Activated B cell treated with CpG ODN at 0.5 μM for 24 hours (primary cell): ENCODE data around the gene KIRREL3. TPM values are rescaled to one million over a fixed set of nuclear protein-coding genes. Genes with fewer than 3 reads are reported as not detected.

Experiments used
- ATAC-seq: fragments of 200-7000 bp; cut with Tn5 transposase; one replicate; pipeline ENCODE4 v1.10.0; 2021; ENCODE audit warnings: low read depth, mild to moderate bottlenecking, moderate library complexity
- CTCF ChIA-PET: fragments of 350-600 bp; sonication (Branson Sonifier 250); formaldehyde crosslinking; loops from one replicate; lab custom pipeline; 2021; ENCODE audit warnings: antibody characterized with exemption; lab: Charles Lee
- POLR2A ChIA-PET: fragments of 350-600 bp; sonication (Branson Sonifier 250); formaldehyde crosslinking; loops from one replicate; lab custom pipeline; 2021; ENCODE audit warnings: antibody characterized with exemption; lab: Charles Lee
- DNase-seq: peaks from one replicate; pipeline ENCODE4 v3.0.0; 2022
- H3K27ac Mint-ChIP-seq: one replicate; pipeline ENCODE4 v1.8.0; 2020; ENCODE audit warnings: mixed read lengths
- H3K27me3 Mint-ChIP-seq: one replicate; pipeline ENCODE4 v1.8.0; 2021; ENCODE audit warnings: mixed read lengths
- H3K36me3 Mint-ChIP-seq: one replicate; pipeline ENCODE4 v1.8.0; 2021; ENCODE audit warnings: low read depth, mixed read lengths
- H3K4me1 Mint-ChIP-seq: one replicate; pipeline ENCODE4 v1.8.0; 2021; ENCODE audit warnings: mixed read lengths
- H3K4me3 Mint-ChIP-seq: one replicate; pipeline ENCODE4 v1.8.0; 2020; ENCODE audit warnings: mild to moderate bottlenecking, mixed read lengths
- H3K9me3 Mint-ChIP-seq: one replicate; pipeline ENCODE4 v1.8.0; 2020; ENCODE audit warnings: mixed read lengths
- intact Hi-C: fragments of 100-400 bp; cut with micrococcal nuclease; formaldehyde crosslinking; loops from one replicate; pipeline ENCODE4 v1.15.1; 2024
- total RNA-seq: library from RNA; stranded (reverse); gene quantifications from 2 replicates; pipeline ENCODE4 v1.2.3, GENCODE V29; 2022
- TF ChIP-seq, protein P1 (sequence below): fragments of 200-600 bp; IDR thresholded peaks from one replicate; pipeline ENCODE4 v1.8.0; 2022; ENCODE audit warnings: antibody characterized with exemption, mild to moderate bottlenecking

Gene KIRREL3
- total RNA-seq, 1 donor from 2014 or later: not detected

DNA sequence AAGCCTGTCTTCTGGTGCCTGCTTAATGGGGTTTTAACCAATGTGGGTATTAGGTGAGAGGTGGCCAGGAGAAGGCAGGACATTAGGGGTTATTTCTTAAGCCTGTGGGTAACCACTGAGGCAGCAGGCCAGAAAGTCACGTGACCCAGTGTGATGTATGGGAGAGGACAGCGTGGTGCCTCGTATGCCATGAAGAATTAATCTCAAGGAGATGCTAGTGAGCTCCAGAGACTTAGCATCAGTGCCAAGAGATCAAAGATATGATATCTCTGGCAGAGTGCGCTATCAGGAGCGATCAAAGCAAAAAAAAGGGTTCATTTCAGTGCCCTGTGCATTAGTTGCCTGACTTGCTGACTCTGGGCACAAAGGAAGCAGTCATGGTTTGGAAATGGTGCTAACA, 275.5 kb downstream of the KIRREL3 start:
- no peaks in the 10 kb centered on the region for H3K9me3 Mint-ChIP-seq
- H3K4me1 Mint-ChIP-seq: no peaks in the 10 kb centered on the region
- no peak overlapping the region for H3K27ac Mint-ChIP-seq
- H3K4me3 Mint-ChIP-seq: no peak overlapping the region
- ATAC-seq (no peak), DNase-seq (no peak)
- H3K27me3 Mint-ChIP-seq: no peaks in the 10 kb centered on the region
- intact Hi-C loops: no loop called here
- H3K36me3 Mint-ChIP-seq: no peaks in the 10 kb centered on the region
- ChIA-PET POLR2A (no interaction called here), CTCF (no interaction called here)
- TF ChIP-seq, protein P1, sequence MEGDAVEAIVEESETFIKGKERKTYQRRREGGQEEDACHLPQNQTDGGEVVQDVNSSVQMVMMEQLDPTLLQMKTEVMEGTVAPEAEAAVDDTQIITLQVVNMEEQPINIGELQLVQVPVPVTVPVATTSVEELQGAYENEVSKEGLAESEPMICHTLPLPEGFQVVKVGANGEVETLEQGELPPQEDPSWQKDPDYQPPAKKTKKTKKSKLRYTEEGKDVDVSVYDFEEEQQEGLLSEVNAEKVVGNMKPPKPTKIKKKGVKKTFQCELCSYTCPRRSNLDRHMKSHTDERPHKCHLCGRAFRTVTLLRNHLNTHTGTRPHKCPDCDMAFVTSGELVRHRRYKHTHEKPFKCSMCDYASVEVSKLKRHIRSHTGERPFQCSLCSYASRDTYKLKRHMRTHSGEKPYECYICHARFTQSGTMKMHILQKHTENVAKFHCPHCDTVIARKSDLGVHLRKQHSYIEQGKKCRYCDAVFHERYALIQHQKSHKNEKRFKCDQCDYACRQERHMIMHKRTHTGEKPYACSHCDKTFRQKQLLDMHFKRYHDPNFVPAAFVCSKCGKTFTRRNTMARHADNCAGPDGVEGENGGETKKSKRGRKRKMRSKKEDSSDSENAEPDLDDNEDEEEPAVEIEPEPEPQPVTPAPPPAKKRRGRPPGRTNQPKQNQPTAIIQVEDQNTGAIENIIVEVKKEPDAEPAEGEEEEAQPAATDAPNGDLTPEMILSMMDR: no peak

DNA sequence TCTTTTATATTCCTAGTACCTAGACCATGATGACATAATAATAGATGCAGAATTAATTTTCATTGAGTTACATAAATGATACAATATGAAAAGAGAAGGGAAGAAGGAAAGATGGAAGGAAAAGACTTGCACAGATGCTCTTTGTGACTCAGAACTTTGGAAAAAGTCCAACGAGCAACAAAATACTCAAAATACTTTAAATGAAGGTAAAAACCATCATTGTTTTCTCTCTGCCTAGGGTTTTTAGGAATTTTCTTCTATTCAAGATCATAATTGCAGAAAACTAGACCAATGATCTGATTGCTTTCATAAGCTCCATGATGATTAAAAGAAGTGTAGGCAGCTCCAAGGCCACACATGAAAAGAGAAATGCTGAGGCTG, 276.9 kb downstream of the KIRREL3 start:
- TF ChIP-seq, protein P1: no peak
- H3K9me3 Mint-ChIP-seq: no peaks in the 10 kb centered on the region
- H3K36me3 Mint-ChIP-seq: no peaks in the 10 kb centered on the region
- H3K4me1 Mint-ChIP-seq: no peaks in the 10 kb centered on the region
- no peak overlapping the region for H3K4me3 Mint-ChIP-seq
- ATAC-seq: no peak
- peaks cover 5% of the 10 kb centered on the region for H3K27me3 Mint-ChIP-seq
- ChIA-PET POLR2A (no interaction called here), CTCF (no interaction called here)
- intact Hi-C loops: no loop called here
- no peak overlapping the region for H3K27ac Mint-ChIP-seq
- no peak for DNase-seq

DNA sequence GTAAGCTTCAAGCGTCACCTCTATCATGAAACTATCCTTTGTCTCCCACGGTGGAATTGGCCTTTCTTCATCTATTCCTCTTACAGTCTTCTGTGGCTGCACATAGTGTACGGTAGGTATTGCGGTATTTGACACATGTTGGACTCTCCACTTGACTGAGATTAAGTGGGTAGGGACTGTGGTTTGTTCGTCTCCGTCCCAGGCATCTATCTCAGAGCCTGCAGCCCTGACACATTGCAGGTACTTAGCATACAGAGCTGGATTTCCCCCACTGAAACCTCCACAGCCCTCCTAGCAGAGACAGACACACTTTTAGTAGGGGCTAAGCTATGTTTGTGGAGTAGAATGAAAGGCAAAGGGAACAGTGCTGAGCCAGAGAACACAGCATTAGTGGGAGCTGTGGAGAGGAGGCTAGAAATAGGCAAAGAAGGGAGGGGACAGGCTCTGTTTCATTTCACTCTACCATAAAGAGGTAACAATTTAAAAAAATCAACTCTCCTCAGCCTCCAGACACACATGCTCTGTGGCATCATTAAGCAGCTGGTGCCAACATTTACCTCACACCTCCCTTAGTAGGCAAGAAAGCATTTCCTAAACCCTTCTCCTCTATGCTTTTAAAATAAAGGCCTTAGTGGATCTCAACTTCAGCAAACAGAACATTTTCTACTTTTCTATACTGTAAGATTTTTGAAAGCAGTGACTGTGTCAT, 277.5 kb downstream of the KIRREL3 start:
- intact Hi-C loops: no loop called here
- Mint-ChIP-seq H3K27me3 (peaks cover 5% of the 10 kb centered on the region), H3K4me1 (no peaks in the 10 kb centered on the region), H3K36me3 (no peaks in the 10 kb centered on the region), H3K9me3 (no peaks in the 10 kb centered on the region), H3K27ac (no peak overlapping the region), H3K4me3 (no peak overlapping the region)
- ATAC-seq (no peak), DNase-seq (no peak)
- POLR2A ChIA-PET: no interaction called here
- CTCF ChIA-PET: no interaction called here
- TF ChIP-seq, protein P1: no peak

DNA sequence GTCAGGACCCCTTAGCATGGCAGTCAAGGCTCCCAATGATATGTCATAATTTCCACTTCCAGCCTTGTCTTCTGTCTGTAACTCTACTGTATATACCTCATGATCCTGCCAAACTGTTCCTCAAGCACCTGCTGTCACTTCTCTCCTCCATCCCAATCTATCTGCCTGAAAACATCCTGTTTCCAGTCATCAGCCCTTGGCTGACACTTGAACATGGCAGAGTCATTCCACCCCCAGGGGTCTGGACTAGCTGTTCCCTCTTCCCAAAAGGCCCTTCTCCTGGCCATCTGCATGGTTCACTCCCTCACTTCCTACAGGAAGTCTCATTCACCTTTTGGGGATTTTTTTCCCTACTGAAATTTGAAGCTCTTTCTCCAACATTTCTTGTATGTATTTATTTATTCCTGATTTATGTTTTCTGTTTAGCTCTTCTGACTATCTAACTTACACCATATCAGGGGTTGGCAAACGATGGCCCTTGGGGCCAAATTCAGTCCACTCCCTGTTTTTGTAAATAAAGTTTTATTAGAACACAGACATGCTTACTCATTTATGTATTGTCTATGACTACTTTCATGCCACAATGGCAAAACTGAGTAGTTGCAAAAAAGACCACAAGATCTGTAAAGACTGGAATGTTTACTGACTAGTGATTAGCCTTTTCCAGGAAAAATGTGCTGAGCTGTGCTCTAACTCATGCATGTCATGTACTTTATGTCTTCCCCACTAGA, 278.4 kb downstream of the KIRREL3 start:
- no peaks in the 10 kb centered on the region for H3K36me3 Mint-ChIP-seq
- POLR2A ChIA-PET: no interaction called here
- no peak overlapping the region for H3K4me3 Mint-ChIP-seq
- TF ChIP-seq, protein P1: no peak
- no peaks in the 10 kb centered on the region for H3K9me3 Mint-ChIP-seq
- no peak for ATAC-seq
- no peak overlapping the region for H3K27ac Mint-ChIP-seq
- CTCF ChIA-PET: no interaction called here
- H3K4me1 Mint-ChIP-seq: no peaks in the 10 kb centered on the region
- no peak for DNase-seq
- peaks cover 5% of the 10 kb centered on the region for H3K27me3 Mint-ChIP-seq
- intact Hi-C loops: no loop called here

DNA sequence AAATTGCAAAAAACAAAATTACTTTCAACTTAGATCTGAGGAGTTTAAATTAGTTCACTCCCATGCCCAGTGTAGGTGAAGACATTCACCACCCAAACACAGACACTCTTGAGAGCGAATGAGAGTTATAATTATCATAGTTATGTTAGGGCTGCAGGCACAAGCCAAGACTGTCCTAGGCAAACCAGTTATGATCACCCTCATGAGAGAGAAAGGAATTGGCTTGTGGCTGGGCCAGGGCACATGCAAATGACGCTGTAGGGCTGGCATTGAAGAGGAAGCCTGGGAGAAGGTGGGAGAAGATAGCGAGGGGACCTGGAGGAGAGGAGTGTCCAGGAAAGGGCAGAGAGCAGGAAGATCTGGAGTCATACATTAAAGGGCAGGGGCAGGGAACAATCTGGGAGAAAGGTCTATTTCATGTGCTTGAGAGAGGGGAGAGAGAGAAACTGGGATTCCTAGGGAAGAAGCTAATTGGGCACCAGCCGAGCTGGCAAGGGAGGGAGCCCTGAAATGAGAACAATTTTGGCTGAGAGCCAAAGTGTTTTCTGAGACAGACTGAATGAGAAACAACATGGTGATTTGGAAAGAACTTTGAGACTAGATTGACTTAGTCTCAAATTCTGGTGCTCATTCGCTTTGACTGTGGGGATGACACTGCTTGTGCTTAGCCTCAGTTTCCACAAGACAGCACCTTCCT, 279.9 kb downstream of the KIRREL3 start:
- intact Hi-C loops: no loop called here
- DNase-seq (no peak), ATAC-seq (no peak)
- Mint-ChIP-seq H3K36me3 (no peaks in the 10 kb centered on the region), H3K4me3 (no peak overlapping the region), H3K9me3 (no peaks in the 10 kb centered on the region), H3K27ac (no peak overlapping the region), H3K27me3 (peaks cover 5% of the 10 kb centered on the region), H3K4me1 (no peaks in the 10 kb centered on the region)
- CTCF ChIA-PET: no interaction called here
- POLR2A ChIA-PET: no interaction called here
- TF ChIP-seq, protein P1: no peak
